Measurements from ENCODE around the gene B3GALNT2.

The B3GALNT2 gene

DNA sequence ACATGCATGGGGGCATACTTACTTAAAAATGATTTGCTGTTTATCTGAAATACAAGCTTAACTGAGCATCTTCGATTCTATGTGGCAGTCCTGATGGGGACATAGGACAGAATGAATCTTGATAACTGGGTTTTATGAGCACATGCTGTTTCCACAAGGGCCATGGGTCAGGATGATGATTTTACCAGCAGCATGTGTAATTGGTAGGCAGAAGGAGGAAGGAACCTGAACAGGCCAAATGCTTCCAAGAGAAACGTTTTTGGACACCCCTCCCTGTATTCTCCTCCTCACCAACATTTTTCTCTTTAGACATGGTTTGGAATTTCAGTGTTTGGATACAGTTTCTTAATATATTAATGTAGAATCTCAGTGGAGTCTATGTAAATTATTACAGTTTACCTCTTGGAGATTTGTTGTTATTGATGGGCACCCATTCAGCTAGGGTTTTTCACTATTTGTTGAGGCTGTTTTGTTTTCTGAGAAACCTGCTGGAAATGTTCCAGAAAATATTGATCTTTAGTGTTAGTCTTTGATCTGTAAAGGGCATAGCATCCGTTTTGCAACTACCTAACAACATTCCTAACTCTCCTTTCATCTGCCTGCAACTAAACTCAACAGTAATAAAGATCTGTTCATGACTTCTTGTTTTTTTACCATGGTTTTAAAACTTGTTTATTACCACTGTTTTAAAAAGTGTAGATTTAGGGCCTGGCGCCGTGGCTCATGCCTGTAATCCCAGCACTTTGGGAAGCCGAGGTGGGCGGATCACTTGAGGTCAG, 95.0 kb downstream of the B3GALNT2 start:
- no peak for DNase-seq (ENCODE audit: low read depth in 2 of 2)

- no peak for DNase-seq (ENCODE audit: low read depth in 2 of 2)
Observed at GRCh38 chr1:235408503-235408960, 95.7 kb downstream of the B3GALNT2 start.

DNA sequence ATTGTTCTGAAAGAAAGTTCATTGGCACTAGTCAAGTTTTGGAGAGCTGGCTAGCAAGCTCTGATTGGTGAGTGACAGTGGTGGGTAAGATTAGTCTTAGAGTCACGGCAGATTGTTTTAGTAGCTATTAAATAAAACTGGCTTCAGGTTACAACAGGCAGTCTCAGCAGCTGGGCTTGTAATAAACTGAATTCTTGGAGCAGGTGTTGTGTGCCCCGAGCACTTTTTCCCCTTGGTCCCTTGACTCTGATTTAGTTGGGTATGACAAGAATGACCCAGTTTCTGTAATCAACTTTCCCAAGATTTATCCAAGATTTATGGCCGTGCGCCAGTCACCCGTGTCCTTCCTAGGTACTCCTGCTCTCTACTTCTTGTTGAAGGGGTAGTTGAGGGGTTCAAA, 96.8 kb downstream of the B3GALNT2 start:
- no peak for DNase-seq (ENCODE audit: low read depth in 2 of 2)

DNA sequence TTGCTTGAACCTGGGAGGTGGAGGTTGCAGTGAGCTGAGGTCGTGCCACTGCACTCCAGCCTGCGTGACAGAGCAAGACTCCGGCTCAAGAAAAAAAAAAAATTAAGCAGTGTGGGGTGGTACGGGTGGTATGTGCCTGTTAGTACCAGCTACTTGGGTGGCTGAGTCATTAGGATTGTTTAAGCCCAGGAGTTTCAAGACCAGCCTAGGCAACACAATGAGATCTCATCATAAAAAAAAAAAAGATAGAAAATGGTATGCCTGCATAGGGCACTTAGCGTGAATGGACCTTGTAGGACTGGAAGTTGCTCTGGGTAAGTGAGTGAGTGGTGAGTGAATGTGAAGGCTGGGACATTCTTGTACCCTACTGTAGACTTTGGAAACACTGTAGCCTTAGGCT, 100.1 kb downstream of the B3GALNT2 start:
- DNase-seq (ENCODE audit: low read depth in 2 of 2), result no peak

DNA sequence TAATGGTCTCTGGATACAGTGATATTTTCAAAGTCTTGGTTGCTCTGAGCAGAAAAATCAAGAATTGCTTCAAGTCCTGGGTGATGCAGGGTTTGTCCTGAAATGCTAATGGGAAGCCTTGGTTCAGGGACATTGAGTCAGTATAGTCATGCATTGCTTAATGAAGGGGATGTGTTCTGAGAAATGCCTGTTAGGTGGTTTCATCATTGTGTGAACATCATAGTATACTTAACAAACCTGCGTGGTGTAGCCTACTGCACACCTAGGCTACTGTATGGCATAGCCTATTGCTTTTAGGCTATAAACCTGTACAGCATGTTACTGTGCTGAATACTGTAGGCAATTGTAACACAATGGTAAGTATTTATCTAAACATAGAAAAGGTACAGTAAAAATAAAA, 100.7 kb downstream of the B3GALNT2 start:
- no peak for DNase-seq (ENCODE audit: low read depth in 2 of 2)

DNA sequence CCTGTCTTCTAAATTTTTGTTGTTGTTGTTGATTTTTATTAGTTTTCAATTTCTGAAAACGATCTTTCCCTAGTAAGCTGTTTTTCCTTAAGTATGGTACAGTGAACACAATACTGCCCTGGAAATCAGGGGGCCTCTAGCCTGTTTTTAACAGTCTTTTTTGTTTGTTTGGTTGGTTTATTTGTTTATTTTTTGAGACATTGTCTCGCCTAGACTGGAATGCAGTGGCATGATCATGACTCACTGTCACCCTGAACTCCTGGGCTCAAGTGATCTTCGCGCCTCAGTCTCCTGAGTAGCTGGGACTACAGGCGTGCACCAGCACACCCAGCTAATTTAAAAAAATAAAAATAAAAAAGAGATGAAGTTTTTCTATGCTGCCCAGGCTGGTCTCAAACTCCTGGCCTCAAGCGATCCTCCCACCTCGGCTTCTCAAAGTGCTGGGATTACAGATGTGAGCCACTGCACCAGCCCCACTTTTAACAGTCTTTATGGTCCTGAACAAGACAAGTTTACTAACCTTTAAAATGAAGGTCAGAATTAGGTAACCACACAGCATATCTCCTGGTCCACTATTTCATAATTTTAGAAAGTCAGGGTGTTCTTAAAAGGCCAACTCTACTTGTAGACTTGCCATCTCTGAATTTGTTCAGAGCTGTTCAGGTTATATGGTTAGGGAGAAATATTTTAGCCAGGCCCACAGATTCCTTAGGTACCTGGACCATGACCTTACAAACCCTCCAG, 101.6 kb downstream of the B3GALNT2 start:
- DNase-seq (ENCODE audit: low read depth in 2 of 2), result no peak

DNA sequence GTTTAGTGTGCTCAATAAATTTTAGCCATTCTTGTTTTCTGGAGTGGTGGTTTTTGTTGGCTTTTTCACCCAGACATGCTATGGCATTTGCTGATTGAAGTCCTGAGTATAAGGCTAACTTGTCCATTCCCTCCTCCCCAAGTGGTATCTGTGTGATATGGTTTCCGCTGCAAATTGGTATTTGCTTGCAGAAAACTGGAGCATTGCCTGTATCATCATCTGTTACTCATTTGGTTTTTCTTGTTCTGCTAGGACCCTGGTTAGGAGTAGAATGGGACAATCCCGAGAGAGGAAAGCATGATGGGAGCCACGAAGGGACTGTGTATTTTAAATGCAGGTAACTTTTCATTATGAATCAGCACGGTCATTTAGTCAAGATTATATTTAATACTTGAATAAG, 103.0 kb downstream of the B3GALNT2 start:
- DNase-seq (ENCODE audit: low read depth in 2 of 2), result no peak
